Progenitor cell of endocrine pancreas (in vitro differentiated cells): ENCODE results near the gene ALDH1A3. TPM values are rescaled to one million over a fixed set of nuclear protein-coding genes. Genes with fewer than 3 reads are reported as not detected.

Source experiments
- DNase-seq: peaks from one replicate; pipeline ENCODE4 v3.0.0; 2021; ENCODE audit warnings: low spot score; ENCODE audit not compliant: unreplicated experiment
- H3K27ac Mint-ChIP-seq: 2 replicates; pipeline ENCODE4 v1.8.0; 2021; ENCODE audit warnings: mild to moderate bottlenecking, moderate library complexity, mixed read lengths
- H3K27me3 Mint-ChIP-seq: 2 replicates; pipeline ENCODE4 v1.8.0; 2021; ENCODE audit warnings: mixed read lengths
- H3K36me3 Mint-ChIP-seq: 2 replicates; pipeline ENCODE4 v1.8.0; 2022; ENCODE audit warnings: mixed read lengths; ENCODE audit not compliant: insufficient read depth
- H3K4me1 Mint-ChIP-seq: 2 replicates; pipeline ENCODE4 v1.8.0; 2021; ENCODE audit warnings: low read depth, mixed read lengths
- H3K4me3 Mint-ChIP-seq: 2 replicates; pipeline ENCODE4 v1.8.0; 2021; ENCODE audit warnings: low read depth, mild to moderate bottlenecking, moderate library complexity, mixed read lengths
- H3K9me3 Mint-ChIP-seq: 2 replicates; pipeline ENCODE4 v1.8.0; 2021; ENCODE audit warnings: low read depth, mixed read lengths
- CTCF ChIP-seq: fragments of 200-600 bp; sonication (generic); IDR thresholded peaks from one replicate; pipeline ENCODE4 v1.5.0; 2021; ENCODE audit warnings: antibody characterized with exemption, mild to moderate bottlenecking; ENCODE audit not compliant: unreplicated experiment
- total RNA-seq: library from RNA; stranded (reverse); gene quantifications from 2 replicates; pipeline ENCODE4 v1.2.1, GENCODE V29; 2021

ALDH1A3 gene
- total RNA-seq, 1 donor from 2014 or later: 0.41 TPM

GRCh38 chr15:100887211-100887913, 7.7 kb downstream of the ALDH1A3 start:
- no peak for TF ChIP-seq CTCF
- H3K27me3 Mint-ChIP-seq: peaks cover 62% of the 10 kb centered on the region
- H3K4me3 Mint-ChIP-seq: no peak overlapping the region
- H3K27ac Mint-ChIP-seq: no peak overlapping the region
- H3K9me3 Mint-ChIP-seq: no peaks in the 10 kb centered on the region
- H3K4me1 Mint-ChIP-seq: no peaks in the 10 kb centered on the region
- no peak for DNase-seq
- H3K36me3 Mint-ChIP-seq: no peaks in the 10 kb centered on the region

DNA sequence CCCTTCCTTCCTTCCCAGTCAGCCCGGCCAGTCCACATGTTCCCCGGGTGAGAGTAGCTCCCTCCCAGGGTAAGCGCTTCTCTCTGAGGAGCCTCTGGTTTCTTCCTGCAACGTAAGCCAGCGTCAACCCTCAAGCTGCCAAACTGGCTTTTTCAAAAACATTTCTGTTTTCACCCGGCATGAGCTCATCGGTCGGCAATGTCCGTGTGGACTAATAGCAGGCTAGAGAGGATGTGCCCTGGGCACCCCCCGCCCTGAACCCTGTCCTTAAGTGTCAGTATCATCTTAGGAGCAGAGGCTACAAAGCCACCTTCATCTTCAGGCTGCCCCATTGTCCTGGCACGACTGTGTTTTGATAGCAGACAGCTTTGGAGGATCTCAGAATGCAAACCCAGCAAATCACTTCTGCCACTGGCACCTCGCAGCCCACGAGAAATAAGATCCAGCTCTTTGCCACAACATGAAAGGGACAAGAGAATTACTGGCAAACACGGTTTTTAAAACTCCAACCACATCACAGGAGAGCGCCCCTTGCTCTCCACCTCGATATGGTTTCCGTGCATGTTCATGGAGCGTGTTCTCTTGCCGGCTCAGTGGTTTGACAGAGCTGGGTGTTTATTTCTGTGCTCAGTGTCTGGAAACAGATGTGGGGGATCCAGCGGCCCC, 9.9 kb downstream of the ALDH1A3 start:
- Mint-ChIP-seq H3K4me1 (no peaks in the 10 kb centered on the region), H3K4me3 (no peak overlapping the region), H3K9me3 (no peaks in the 10 kb centered on the region), H3K27ac (no peak overlapping the region), H3K27me3 (peaks cover 60% of the 10 kb centered on the region), H3K36me3 (no peaks in the 10 kb centered on the region)
- no peak for DNase-seq
- TF ChIP-seq CTCF: no peak

DNA sequence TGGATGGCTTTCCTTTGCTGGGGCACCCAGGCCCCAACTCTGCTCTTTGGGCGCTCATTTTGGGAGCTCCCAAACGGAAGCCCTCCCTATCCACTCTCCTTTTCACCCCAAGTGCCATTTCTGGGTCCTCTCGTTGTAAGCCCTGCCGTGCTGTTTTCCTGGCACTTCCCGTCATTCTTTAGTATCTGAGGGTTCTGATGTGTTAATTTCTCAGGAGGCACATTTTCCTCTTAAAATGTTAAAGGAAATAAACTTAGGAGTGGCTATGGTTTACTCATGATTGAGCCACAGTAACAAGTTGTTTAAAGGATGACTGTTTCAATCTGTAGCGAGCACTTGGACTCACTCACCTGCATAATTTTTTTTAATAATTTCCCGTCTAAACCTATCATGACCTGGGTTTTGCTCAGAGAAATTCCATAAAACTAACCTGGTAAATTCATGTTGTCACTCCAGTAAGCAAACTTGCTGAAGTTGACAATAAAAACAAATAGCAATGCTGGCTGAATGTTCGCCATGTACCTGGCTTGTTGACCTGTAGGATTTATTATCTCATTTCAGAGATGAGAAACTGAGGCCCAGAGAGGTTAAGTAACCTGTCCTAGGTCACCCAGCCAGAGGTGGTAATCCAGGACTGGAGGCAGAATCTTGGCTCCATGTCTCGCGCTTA, 10.6 kb downstream of the ALDH1A3 start:
- Mint-ChIP-seq H3K9me3 (no peaks in the 10 kb centered on the region), H3K27ac (no peak overlapping the region), H3K36me3 (no peaks in the 10 kb centered on the region), H3K4me1 (no peaks in the 10 kb centered on the region), H3K27me3 (peaks cover 58% of the 10 kb centered on the region), H3K4me3 (no peak overlapping the region)
- DNase-seq: no peak
- TF ChIP-seq CTCF: no peak

DNA sequence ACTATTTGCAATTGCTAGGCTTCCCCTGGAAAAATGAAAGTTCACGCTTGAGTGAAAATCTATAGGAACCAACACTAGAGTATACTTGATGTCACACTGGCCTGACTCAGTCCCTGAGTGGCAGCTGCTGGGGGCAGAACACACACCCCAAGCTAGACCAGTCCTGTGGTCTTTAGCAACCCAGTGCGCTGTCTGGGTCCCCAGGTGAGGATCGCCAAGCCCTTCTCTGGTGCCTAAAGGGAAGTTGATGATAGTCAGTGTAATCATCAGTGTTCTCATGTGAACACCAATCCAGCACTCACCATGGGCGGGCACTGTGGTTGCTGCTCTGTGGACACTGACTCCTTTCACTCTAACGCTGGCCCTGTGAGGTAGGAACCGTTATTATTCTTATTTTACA, 11.2 kb downstream of the ALDH1A3 start:
- peaks cover 52% of the 10 kb centered on the region for H3K27me3 Mint-ChIP-seq
- H3K4me3 Mint-ChIP-seq: no peak overlapping the region
- no peaks in the 10 kb centered on the region for H3K36me3 Mint-ChIP-seq
- TF ChIP-seq CTCF: no peak
- no peak overlapping the region for H3K27ac Mint-ChIP-seq
- no peaks in the 10 kb centered on the region for H3K9me3 Mint-ChIP-seq
- DNase-seq: no peak
- no peaks in the 10 kb centered on the region for H3K4me1 Mint-ChIP-seq

DNA sequence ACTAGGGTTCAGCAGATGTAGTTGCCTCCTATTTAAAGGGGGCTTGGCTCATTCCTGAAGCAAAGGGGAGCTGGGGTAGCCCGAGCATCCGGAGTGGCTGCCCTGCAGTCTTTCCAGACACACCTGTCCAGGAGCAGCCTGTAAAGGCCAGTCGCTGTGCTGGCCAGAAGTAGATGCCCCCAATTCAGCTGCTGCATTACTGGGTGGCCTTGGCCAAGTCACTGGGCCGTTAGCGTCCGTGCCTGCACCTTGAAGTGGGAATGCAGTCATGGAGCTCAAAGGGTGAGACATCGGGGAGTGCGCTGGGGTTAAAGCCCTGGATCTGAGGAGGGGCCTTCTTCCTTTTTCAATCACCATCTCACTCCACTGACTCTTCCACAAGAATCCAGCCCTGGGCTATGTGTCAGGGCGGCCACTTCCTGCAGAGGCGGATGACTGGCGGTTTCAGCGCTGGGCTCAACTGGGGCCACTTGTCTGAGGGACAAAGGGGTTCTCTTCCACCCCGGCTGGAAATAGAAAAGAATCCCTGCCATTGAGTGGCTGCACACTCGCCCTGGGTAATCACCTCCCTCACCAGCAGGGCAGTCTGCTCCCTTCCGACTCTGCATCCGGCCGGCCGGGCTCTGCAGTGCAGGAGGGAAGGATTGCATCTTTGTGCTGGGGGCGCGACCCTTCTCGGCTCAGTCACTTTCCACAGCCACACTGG, 11.8 kb downstream of the ALDH1A3 start:
- TF ChIP-seq CTCF: no peak
- H3K27me3 Mint-ChIP-seq: peaks cover 48% of the 10 kb centered on the region
- H3K4me3 Mint-ChIP-seq: no peak overlapping the region
- DNase-seq: no peak
- no peak overlapping the region for H3K27ac Mint-ChIP-seq
- no peaks in the 10 kb centered on the region for H3K36me3 Mint-ChIP-seq
- H3K9me3 Mint-ChIP-seq: no peaks in the 10 kb centered on the region
- H3K4me1 Mint-ChIP-seq: no peaks in the 10 kb centered on the region
